ENCODE measurements around the gene COP1. TPM values are rescaled to one million over a fixed set of nuclear protein-coding genes. Genes with fewer than 3 reads are reported as not detected.

The COP1 gene
- total and polyA plus RNA-seq, 2 of the 13 experiments (the other 11 are each of a cell fraction or from before 2014, with no cell fraction given): 20.5 to 51.3 TPM

DNA sequence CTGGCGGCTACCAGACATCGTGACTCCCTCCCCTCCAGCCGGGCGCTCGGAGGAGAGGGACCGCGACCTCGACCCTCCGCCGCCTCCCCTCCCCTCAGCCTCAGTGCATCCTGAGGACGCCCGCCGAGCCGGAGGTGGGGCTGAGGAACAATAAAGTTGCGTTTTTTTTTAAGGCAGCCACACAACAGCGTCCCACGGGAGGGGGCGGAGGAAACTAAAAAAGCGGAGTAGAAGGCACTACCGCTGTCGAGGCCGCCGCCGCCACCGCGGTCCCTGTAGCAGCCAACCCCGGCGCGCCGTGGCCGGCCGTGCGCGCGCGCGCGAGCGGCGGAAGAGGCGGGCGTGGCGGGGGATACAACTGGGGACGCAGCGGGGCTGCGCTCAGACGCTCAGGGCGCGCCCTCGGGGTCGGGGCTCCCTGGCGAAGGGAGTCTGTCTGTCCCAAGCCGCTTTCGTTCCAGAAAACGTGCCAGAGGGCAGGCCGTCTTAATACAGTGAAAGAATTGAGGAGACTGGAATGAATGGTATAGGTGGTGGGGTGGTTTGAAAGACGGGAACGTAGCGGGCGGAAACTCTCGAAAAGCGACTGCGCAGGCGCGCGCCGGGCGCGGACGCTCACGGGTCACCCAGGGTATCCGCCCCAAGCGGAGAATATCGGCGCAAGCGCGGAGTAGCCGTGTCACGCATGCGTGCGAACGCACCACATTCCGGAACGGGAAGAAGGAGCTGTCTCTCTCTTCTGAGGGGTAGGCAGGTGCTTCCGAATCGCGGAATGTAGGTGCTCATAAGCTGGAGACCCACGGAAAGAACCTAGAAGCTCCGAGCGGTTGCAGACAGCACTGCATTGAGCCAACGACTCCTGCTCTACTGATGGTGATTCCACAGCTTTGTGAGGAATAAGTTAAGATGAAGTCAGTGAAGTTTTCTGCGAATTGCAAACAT, at the start of gene COP1 (continued):
- TF ChIP-seq, protein P1, sequence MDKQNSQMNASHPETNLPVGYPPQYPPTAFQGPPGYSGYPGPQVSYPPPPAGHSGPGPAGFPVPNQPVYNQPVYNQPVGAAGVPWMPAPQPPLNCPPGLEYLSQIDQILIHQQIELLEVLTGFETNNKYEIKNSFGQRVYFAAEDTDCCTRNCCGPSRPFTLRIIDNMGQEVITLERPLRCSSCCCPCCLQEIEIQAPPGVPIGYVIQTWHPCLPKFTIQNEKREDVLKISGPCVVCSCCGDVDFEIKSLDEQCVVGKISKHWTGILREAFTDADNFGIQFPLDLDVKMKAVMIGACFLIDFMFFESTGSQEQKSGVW (CRISPR knock-in tag; IDR thresholded peaks at IDR 0.05; ENCODE audit: borderline replicate concordance): no peak
- TF ChIP-seq, protein P2, sequence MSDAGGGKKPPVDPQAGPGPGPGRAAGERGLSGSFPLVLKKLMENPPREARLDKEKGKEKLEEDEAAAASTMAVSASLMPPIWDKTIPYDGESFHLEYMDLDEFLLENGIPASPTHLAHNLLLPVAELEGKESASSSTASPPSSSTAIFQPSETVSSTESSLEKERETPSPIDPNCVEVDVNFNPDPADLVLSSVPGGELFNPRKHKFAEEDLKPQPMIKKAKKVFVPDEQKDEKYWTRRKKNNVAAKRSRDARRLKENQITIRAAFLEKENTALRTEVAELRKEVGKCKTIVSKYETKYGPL (CRISPR knock-in tag; IDR thresholded peaks at IDR 0.05): no peak; the same call in 1 of the 2 replicates
- TF ChIP-seq CBX5 (CRISPR knock-in tag; IDR thresholded peaks at IDR 0.05; ENCODE audit: borderline replicate concordance) (no peak), ZNF703 (CRISPR knock-in tag; IDR thresholded peaks at IDR 0.05; ENCODE audit: borderline replicate concordance) (no peak; the same call in 1 of the 2 replicates), PAF1 (CRISPR knock-in tag; IDR thresholded peaks at IDR 0.05) (no peak), ISX (CRISPR knock-in tag; conservative IDR thresholded peaks at IDR 0.05) (no peak), SATB2 (CRISPR knock-in tag; IDR thresholded peaks at IDR 0.05) (no peak), ZNF441 (CRISPR knock-in tag; IDR thresholded peaks at IDR 0.05; ENCODE audit: borderline replicate concordance) (peak; percentile 67), FOXK1 (CRISPR knock-in tag; IDR thresholded peaks at IDR 0.05; ENCODE audit: borderline replicate concordance, low read depth) (no peak; the same call in 1 of the 2 replicates), TSC22D2 (CRISPR knock-in tag; IDR thresholded peaks at IDR 0.05; ENCODE audit: borderline replicate concordance) (no peak), ERF (CRISPR knock-in tag; IDR thresholded peaks at IDR 0.05) (peak; percentile 67; the same call in 1 of the 2 replicates), POLR2AphosphoS5 (IDR thresholded peaks at IDR 0.05; ENCODE audit: low read depth, low read length) (peak; percentile 81), MAFK (conservative IDR thresholded peaks at IDR 0.05 in 1 of 2, IDR thresholded peaks at IDR 0.05 in 1 of 2; ENCODE audit: low read length in 2 of 2) (no peak), FOXJ3 (CRISPR knock-in tag; IDR thresholded peaks at IDR 0.05; ENCODE audit: borderline replicate concordance) (no peak), XBP1 (CRISPR knock-in tag; IDR thresholded peaks at IDR 0.05) (no peak), SRSF9 (IDR thresholded peaks at IDR 0.05; ENCODE audit: borderline replicate concordance, insufficient read depth, low read depth, low read length, poor library complexity, severe bottlenecking) (no peak), TOPORS (CRISPR knock-in tag; IDR thresholded peaks at IDR 0.05) (0 out of 2 replicates have a peak, but pooled peaks have one; percentile 22), HOXA5 (CRISPR knock-in tag; IDR thresholded peaks at IDR 0.05) (peak; percentile 66), RORA (CRISPR knock-in tag; IDR thresholded peaks at IDR 0.05) (no peak), ZNF7 (CRISPR knock-in tag; IDR thresholded peaks at IDR 0.05) (no peak)
- TF ChIP-seq, protein P3, sequence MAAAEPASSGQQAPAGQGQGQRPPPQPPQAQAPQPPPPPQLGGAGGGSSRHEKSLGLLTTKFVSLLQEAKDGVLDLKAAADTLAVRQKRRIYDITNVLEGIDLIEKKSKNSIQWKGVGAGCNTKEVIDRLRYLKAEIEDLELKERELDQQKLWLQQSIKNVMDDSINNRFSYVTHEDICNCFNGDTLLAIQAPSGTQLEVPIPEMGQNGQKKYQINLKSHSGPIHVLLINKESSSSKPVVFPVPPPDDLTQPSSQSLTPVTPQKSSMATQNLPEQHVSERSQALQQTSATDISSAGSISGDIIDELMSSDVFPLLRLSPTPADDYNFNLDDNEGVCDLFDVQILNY (CRISPR knock-in tag; conservative IDR thresholded peaks at IDR 0.05): peak; percentile 94
- TF ChIP-seq, protein P4, sequence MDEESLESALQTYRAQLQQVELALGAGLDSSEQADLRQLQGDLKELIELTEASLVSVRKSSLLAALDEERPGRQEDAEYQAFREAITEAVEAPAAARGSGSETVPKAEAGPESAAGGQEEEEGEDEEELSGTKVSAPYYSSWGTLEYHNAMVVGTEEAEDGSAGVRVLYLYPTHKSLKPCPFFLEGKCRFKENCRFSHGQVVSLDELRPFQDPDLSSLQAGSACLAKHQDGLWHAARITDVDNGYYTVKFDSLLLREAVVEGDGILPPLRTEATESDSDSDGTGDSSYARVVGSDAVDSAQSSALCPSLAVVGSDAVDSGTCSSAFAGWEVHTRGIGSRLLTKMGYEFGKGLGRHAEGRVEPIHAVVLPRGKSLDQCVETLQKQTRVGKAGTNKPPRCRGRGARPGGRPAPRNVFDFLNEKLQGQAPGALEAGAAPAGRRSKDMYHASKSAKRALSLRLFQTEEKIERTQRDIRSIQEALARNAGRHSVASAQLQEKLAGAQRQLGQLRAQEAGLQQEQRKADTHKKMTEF (CRISPR knock-in tag; IDR thresholded peaks at IDR 0.05): no peak; the same call in 1 of the 2 replicates
- TF ChIP-seq, protein P5, sequence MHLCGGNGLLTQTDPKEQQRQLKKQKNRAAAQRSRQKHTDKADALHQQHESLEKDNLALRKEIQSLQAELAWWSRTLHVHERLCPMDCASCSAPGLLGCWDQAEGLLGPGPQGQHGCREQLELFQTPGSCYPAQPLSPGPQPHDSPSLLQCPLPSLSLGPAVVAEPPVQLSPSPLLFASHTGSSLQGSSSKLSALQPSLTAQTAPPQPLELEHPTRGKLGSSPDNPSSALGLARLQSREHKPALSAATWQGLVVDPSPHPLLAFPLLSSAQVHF (CRISPR knock-in tag; IDR thresholded peaks at IDR 0.05): no peak

Measured in HepG2 (cell line).